Measurements from ENCODE around the gene VWA2. TPM values are rescaled to one million over a fixed set of nuclear protein-coding genes. Genes with fewer than 3 reads are reported as not detected.

VWA2 gene
- total RNA-seq, 1 donor from 2014 or later, result not detected

Other genes with a start within 250 kb of the VWA2 start
- gene ADRB1, start 195.4 kb upstream of the VWA2 start, total RNA-seq, result 7.2 and 19.1 TPM in 2 replicates
- gene CCDC186, start 65.1 kb upstream of the VWA2 start, total RNA-seq, result 9.0 and 9.1 TPM in 2 replicates
- gene TDRD1, start 59.9 kb upstream of the VWA2 start, total RNA-seq, result not detected in 2 replicates
- 0.76 and 1.2 TPM in 2 replicates for gene AFAP1L2, start 165.2 kb downstream of the VWA2 start, total RNA-seq

Data from dermis microvascular lymphatic vessel endothelial cell (primary cell).